HG03354 (cell line): ENCODE results near the gene PHACTR4.
"Not testable (repeated sequence)": the region's sequence is repeated elsewhere in the genome, so short reads cannot be mapped to it uniquely, and the experiment has no call there.

Source experiments
- ATAC-seq: cut with Tn5 transposase; IDR thresholded peaks from one replicate; pipeline ENCODE4 v1.9.1; 2021; ENCODE audit warnings: mild to moderate bottlenecking; ENCODE audit not compliant: unreplicated experiment, poor library complexity, severe bottlenecking

Gene PHACTR4

DNA sequence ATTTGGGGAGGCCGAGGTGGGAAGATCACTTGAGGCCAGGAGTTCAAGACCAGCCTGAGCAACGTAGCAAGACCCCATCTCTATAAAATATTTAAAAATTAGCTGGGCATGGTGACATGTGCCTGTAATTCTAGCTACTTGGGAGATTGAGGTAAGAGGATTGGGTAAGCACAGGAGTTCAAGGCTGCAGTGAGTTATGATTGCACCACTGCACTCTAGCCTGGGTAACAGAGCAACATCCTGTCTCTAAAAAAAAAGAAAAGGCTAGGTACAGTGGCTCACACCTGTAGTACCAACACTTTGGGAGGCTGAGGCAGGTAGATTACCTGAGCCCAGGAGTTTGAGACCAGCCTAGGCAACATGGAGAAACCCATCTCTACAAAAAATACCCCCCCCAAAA, 100.6 kb downstream of the PHACTR4 start:
- ATAC-seq = no peak

DNA sequence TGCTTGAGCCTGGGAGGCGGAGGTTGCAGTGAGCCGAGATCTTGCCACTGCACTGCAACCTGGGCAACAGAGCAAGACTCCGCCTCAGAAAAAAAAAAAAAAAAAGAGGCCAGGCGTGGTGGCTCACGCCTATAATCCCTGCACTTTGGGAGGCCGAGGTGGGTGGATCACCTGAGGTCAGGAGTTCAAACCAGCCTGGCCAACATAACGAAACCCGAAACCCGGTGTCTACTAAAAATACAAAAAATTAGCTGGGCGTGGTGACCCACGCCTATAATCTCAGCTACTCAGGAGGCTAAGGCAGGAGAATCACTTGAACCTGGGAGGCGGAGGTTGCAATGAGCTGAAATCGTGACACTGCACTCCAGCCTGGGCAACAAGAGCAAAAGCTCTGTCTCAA, 110.0 kb downstream of the PHACTR4 start:
- ATAC-seq = not testable (repeated sequence)

GRCh38 chr1:28480308-28480707, 110.8 kb downstream of the PHACTR4 start:
- no peak for ATAC-seq

- no peak for ATAC-seq
These were observed 112.6 kb downstream of the PHACTR4 start for GRCh38 chr1:28482138-28482537.

- no peak for ATAC-seq
These were observed 113.2 kb downstream of the PHACTR4 start for GRCh38 chr1:28482702-28483101.

- no peak for ATAC-seq
These were observed 125.2 kb downstream of the PHACTR4 start for GRCh38 chr1:28494737-28495136.

DNA sequence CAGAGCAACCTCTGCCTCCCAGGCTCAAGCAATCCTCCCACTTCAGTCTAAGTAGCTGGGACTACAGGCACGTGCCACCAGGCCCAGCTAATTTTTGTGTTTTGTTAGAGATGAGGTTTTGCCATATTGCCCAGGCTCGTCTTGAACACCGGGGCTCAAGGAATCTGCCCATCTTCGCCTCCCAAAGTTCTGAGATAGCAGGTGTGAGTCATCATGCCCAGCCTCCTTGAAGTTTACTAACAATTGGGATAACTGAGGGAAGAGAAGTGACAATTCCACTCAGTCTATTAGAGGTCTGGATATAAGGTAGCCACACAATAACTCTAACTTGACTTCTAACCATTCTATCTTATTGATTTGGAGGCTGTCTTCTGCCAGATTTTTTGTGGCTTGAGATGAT, 130.0 kb downstream of the PHACTR4 start:
- no peak for ATAC-seq

- no peak for ATAC-seq
These were observed 132.4 kb downstream of the PHACTR4 start for GRCh38 chr1:28501925-28502324.

- no peak for ATAC-seq
These were observed 133.6 kb downstream of the PHACTR4 start for GRCh38 chr1:28503117-28503516.

- peak; percentile 85 for ATAC-seq
These were observed 136.1 kb downstream of the PHACTR4 start, which contains the start of gene RCC1 for GRCh38 chr1:28505406-28506187. RCC1 (plus strand) TSS chr1:28506043; CDS start chr1:28529867, 23,824 bp downstream.

GRCh38 chr1:28506907-28507246, 137.3 kb downstream of the PHACTR4 start:
- no peak for ATAC-seq

DNA sequence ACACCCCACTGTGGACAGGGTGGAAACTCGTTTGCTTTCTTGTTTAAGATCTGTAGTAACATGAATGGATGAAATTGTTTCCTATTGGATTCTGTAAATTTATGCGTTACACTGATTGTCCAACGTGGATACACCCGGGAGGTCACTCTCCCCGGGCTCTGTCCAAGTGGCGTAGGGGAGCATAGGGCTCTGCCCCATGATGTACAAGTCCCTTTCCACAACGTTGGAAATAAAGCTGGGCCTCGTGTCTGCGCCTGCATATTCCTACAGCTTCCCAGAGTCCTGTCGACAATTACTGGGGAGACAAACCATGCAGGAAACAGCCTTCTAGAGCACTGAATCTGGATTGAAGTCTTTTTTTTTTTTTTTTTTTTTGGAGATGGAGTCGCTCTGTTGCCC, 137.7 kb downstream of the PHACTR4 start:
- ATAC-seq = no peak

GRCh38 chr1:28507646-28508434, 138.3 kb downstream of the PHACTR4 start:
- ATAC-seq = no peak

GRCh38 chr1:28508435-28508754, 138.9 kb downstream of the PHACTR4 start:
- ATAC-seq = no peak

GRCh38 chr1:28509705-28510272, 140.2 kb downstream of the PHACTR4 start:
- ATAC-seq = no peak

DNA sequence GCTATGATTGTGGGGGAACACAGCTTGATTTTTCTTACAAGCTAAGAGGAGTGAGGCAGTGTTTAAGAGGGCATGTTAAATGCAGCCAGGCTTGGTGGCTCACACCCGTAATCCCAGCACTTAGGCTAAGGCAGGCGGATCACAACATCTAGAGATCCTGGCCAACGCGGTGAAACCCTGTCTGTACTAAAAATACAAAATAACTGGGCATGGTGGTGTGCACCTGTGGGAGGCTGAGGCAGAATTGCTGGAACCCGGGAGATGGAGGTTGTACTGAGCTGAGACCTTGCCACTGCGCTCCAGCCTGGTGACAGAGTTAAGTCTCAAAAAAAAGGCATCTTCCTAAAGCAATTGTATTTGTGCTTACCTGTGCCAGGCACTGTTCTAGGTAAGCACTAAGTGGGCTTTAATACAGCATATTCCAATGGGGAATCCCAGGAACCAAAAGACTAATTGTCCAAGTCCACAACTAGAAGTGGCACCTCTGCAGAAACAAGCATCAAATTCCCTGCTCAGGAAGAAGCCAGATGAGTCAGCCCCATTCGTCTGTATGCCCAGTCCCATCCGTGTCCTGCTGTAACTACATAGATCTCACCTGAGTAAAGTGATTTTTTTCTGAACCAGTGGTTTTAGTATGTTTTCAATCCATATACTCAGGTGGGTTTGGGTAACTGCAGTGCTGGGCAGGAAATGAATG, 140.9 kb downstream of the PHACTR4 start:
- ATAC-seq = no peak

- ATAC-seq = no peak
These were observed 141.5 kb downstream of the PHACTR4 start for GRCh38 chr1:28510970-28511440.

- ATAC-seq = no peak
These were observed 142.6 kb downstream of the PHACTR4 start for GRCh38 chr1:28512058-28512611.

DNA sequence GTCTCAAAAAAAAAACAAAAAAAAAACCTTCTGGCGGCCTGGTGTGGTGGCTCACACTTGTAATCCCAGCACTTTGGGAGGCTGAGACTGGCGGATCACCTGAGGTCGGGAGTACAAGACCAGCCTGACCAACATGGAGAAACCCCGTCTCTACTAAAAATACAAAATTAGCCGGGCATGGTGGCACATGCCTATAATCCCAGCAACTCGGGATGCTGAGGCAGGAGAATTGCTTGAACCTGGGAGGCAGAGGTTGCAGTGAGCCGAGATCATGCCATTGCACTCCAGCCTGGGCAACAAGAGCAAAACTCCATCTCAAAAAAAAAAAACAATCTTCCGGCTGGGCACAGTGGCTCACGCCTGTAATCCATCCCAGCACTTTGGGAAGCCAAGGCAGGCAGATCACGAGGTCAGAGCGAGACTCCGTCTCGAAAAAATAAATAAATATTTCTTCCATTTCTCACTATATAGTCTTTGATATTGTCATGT, 144.9 kb downstream of the PHACTR4 start:
- ATAC-seq = not testable (repeated sequence)

DNA sequence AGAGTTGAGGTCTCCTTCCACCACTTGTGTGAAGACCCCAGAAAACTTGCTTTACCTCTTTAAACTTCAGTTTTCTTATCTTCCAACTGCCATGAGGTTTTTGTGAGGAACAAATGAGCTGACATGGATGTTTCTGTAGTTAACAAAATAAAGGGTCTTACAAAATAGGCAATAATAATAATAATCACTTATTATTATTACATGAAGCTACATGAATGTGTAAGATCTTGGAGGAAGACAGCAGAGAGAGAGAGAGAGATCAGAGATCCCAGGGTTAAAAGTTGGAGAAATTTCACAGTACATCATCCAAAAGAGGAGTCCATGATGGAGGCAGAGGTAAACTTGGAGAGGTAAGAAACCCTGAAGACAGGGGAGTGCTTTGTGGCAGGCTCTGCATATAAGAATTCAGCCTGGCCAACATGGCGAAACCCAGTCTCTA, 147.0 kb downstream of the PHACTR4 start:
- no peak for ATAC-seq
